GM18861 (cell line): ENCODE results near the gene SLC2A13.

Source experiments
- ATAC-seq: cut with Tn5 transposase; IDR thresholded peaks from one replicate; pipeline ENCODE4 v1.9.1; 2021; ENCODE audit not compliant: unreplicated experiment

The SLC2A13 gene

GRCh38 chr12:39883411-39883810, 222.5 kb downstream of the SLC2A13 start:
- ATAC-seq, result no peak

- ATAC-seq, result no peak
Measured at GRCh38 chr12:39878753-39879152, 227.1 kb downstream of the SLC2A13 start.

- ATAC-seq, result no peak
Measured at GRCh38 chr12:39875721-39876120, 230.2 kb downstream of the SLC2A13 start.

GRCh38 chr12:39874785-39875184, 231.1 kb downstream of the SLC2A13 start:
- no peak for ATAC-seq

GRCh38 chr12:39873065-39873464, 232.8 kb downstream of the SLC2A13 start:
- no peak for ATAC-seq

GRCh38 chr12:39872425-39872824, 233.5 kb downstream of the SLC2A13 start:
- ATAC-seq, result no peak

GRCh38 chr12:39868328-39868725, 237.6 kb downstream of the SLC2A13 start:
- no peak for ATAC-seq

- ATAC-seq, result no peak
Measured at GRCh38 chr12:39867631-39868327, 238.1 kb downstream of the SLC2A13 start.

GRCh38 chr12:39866135-39866534, 239.7 kb downstream of the SLC2A13 start:
- no peak for ATAC-seq

- no peak for ATAC-seq
Measured at GRCh38 chr12:39860695-39861094, 245.2 kb downstream of the SLC2A13 start.

- ATAC-seq, result no peak
Measured at GRCh38 chr12:39853003-39853402, 252.9 kb downstream of the SLC2A13 start.

GRCh38 chr12:39852346-39852745, 253.5 kb downstream of the SLC2A13 start:
- no peak for ATAC-seq

- ATAC-seq, result peak; percentile 43
Measured at GRCh38 chr12:39848218-39848617, 257.7 kb downstream of the SLC2A13 start.

GRCh38 chr12:39846971-39847650, 258.8 kb downstream of the SLC2A13 start:
- peak; percentile 86 for ATAC-seq

GRCh38 chr12:39846304-39846703, 259.6 kb downstream of the SLC2A13 start:
- ATAC-seq, result no peak

- ATAC-seq, result no peak
Measured at GRCh38 chr12:39840422-39840821, 265.5 kb downstream of the SLC2A13 start.

- ATAC-seq, result no peak
Measured at GRCh38 chr12:39839072-39839471, 266.8 kb downstream of the SLC2A13 start.

GRCh38 chr12:39835517-39836489, 270.1 kb downstream of the SLC2A13 start:
- ATAC-seq, result peak; percentile 84

- no peak for ATAC-seq
Measured at GRCh38 chr12:39831587-39832315, 274.1 kb downstream of the SLC2A13 start.

GRCh38 chr12:39830852-39831520, 274.9 kb downstream of the SLC2A13 start:
- ATAC-seq, result no peak
